Measurements from ENCODE around the gene ARL2BP.

DNA sequence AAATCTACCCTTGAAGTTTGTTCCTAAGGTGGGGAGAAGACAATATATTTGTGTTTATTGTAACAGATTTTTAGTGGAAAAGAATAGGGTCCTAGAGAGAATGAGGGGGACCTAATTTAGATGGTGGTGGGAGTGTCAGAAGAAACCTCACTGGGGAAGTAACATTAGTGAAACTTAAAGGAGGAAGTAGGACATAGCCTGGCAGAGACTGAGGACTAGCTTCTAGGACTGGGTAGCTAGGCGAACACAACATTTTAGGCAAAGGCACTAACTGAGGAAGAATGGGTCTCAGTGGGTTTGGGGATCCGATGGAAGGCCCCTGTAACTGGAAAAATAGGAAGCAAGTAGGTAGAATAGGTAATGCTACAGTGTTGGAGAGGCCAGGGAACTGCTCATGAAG, 4.2 kb upstream of the ARL2BP start:
- TF ChIP-seq GLIS3 (CRISPR knock-in tag; IDR thresholded peaks at IDR 0.05) (no peak), ZFP3 (CRISPR knock-in tag; IDR thresholded peaks at IDR 0.05) (no peak), RARB (CRISPR knock-in tag; IDR thresholded peaks at IDR 0.05) (no peak), ZNF8 (CRISPR knock-in tag; IDR thresholded peaks at IDR 0.05) (no peak), ISL1 (CRISPR knock-in tag; IDR thresholded peaks at IDR 0.05) (no peak), ARNTL (CRISPR knock-in tag; IDR thresholded peaks at IDR 0.05; ENCODE audit: borderline replicate concordance, low read depth) (no peak), ZC3H10 (CRISPR knock-in tag; IDR thresholded peaks at IDR 0.05) (no peak)
- TF ChIP-seq, protein P1, sequence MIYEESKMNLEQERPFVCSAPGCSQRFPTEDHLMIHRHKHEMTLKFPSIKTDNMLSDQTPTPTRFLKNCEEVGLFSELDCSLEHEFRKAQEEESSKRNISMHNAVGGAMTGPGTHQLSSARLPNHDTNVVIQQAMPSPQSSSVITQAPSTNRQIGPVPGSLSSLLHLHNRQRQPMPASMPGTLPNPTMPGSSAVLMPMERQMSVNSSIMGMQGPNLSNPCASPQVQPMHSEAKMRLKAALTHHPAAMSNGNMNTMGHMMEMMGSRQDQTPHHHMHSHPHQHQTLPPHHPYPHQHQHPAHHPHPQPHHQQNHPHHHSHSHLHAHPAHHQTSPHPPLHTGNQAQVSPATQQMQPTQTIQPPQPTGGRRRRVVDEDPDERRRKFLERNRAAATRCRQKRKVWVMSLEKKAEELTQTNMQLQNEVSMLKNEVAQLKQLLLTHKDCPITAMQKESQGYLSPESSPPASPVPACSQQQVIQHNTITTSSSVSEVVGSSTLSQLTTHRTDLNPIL (CRISPR knock-in tag; IDR thresholded peaks at IDR 0.05; ENCODE audit: low read depth): no peak
- TF ChIP-seq, protein P2, sequence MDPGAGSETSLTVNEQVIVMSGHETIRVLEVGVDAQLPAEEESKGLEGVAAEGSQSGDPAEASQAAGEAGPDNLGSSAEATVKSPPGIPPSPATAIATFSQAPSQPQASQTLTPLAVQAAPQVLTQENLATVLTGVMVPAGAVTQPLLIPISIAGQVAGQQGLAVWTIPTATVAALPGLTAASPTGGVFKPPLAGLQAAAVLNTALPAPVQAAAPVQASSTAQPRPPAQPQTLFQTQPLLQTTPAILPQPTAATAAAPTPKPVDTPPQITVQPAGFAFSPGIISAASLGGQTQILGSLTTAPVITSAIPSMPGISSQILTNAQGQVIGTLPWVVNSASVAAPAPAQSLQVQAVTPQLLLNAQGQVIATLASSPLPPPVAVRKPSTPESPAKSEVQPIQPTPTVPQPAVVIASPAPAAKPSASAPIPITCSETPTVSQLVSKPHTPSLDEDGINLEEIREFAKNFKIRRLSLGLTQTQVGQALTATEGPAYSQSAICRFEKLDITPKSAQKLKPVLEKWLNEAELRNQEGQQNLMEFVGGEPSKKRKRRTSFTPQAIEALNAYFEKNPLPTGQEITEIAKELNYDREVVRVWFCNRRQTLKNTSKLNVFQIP (CRISPR knock-in tag; IDR thresholded peaks at IDR 0.05; ENCODE audit: borderline replicate concordance, low read depth): no peak

Measured in SK-N-SH treated with all-trans-retinoic acid at 6 μM for 48 hours (cell line).